ENCODE data around the gene PP2D1.

DNA sequence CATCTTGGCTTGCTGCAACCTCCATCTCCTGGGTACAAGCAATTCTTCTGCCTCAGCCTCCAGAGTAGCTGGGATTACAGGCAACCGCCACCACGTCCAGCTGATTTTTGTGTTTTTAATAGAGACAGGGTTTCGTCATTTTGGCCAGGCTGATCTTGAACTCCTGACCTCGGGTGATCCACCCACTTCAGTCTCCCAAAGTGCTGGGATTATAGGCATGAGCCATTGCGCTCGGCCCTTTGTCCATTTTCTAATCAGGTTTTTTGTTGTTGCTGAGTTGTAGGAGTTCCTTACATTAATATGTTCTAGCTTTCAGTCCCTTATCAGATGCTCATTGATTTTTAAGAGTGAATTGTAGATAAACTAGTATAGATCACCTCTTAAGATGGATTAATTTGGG is 44.9 kb downstream of the PP2D1 start:
- TF ChIP-seq POLR2A (IDR thresholded peaks at IDR 0.05; ENCODE audit: low read length) = no peak
- no peak for TF ChIP-seq GATA1 (IDR thresholded peaks at IDR 0.05; ENCODE audit: low read depth, low read length)

Measured in erythroblast (primary cell).